Panc1 (cell line): ENCODE results near the gene PCDHB10. TPM values are rescaled to one million over a fixed set of nuclear protein-coding genes. Genes with fewer than 3 reads are reported as not detected.
"Not testable (repeated sequence)": the region's sequence is repeated elsewhere in the genome, so short reads cannot be mapped to it uniquely, and the experiment has no call there.

ENCODE experiments used
- ATAC-seq: fragments of 200-7000 bp; cut with Tn5 transposase; 2 replicates; pipeline ENCODE4 v1.9.1; 2020; ENCODE audit warnings: mild to moderate bottlenecking, moderate library complexity
- BruUV-seq: library from RNA; stranded (reverse); fragments of 400-500 nt; replicated peaks from 2 replicates; lab custom pipeline; 2021; lab: Mats Ljungman, UMichigan
- CTCF ChIA-PET: fragments of 300-600 bp; sonication (Branson Sonifier 250); formaldehyde crosslinking; loops from one replicate; lab custom pipeline; 2022; ENCODE audit warnings: antibody characterized with exemption; lab: Charles Lee
- POLR2A ChIA-PET: fragments of 300-600 bp; sonication (Branson Sonifier 250); formaldehyde crosslinking; loops from one replicate; lab custom pipeline; 2022; ENCODE audit warnings: antibody characterized with exemption; lab: Charles Lee
- DNase-seq: peaks from one replicate; pipeline ENCODE4 v3.0.0-alpha.2; 2010; ENCODE audit warnings: low read depth, low spot score
- H3K27ac ChIP-seq: 2 replicates; pipeline ENCODE4 v1.5.1; 2011; ENCODE audit warnings: mild to moderate bottlenecking, low read length, inconsistent platforms
- H3K27me3 ChIP-seq: fragments of 200-500 bp; sonication (Bioruptor generic); 2 replicates; pipeline ENCODE4 v1.6.0; 2014; ENCODE audit warnings: low read length, inconsistent platforms; ENCODE audit not compliant: control insufficient read depth, insufficient read depth
- H3K36me3 ChIP-seq: fragments of 200-500 bp; sonication (Bioruptor generic); 2 replicates; pipeline ENCODE4 v1.5.1; 2014; ENCODE audit warnings: inconsistent platforms, mild to moderate bottlenecking, low read length, moderate library complexity; ENCODE audit not compliant: control insufficient read depth, insufficient read depth
- H3K4me1 ChIP-seq: 2 replicates; pipeline ENCODE4 v1.5.1; 2011; ENCODE audit warnings: inconsistent platforms, mild to moderate bottlenecking, low read length, moderate library complexity; ENCODE audit not compliant: control insufficient read depth, insufficient read depth
- H3K4me3 ChIP-seq, 2 experiments: 2 replicates each; pipeline ENCODE4 v1.5.1; 2011 to 2012; ENCODE audit warnings: low read depth in 2 of 2, low read length in 2 of 2, mild to moderate bottlenecking in 2 of 2, inconsistent platforms in 1 of 2, moderate library complexity in 1 of 2
- H3K9me3 ChIP-seq: fragments of 200-500 bp; sonication (Bioruptor generic); 2 replicates; pipeline ENCODE4 v1.5.1; 2014; ENCODE audit warnings: low read depth, mild to moderate bottlenecking, inconsistent platforms, low read length, moderate library complexity; ENCODE audit not compliant: control insufficient read depth, insufficient read depth
- CTCF ChIP-seq: fragments of 450-650 bp; IDR thresholded peaks from 2 replicates; pipeline ENCODE4 v1.5.1; 2017; ENCODE audit warnings: mild to moderate bottlenecking
- SIN3A ChIP-seq: IDR thresholded peaks from 2 replicates; pipeline ENCODE4 v1.6.1; 2012; ENCODE audit warnings: low read depth, mild to moderate bottlenecking, low read length, moderate library complexity, borderline replicate concordance; ENCODE audit not compliant: insufficient read depth
- in situ Hi-C: cut with HindIII; loops from 2 replicates; pipeline ENCODE4 v1.10.0; 2016; ENCODE audit warnings: low sequenced_read_pairs, low pct_unique_long_range_greater_than_20kb
- intact Hi-C: fragments of 100-400 bp; cut with micrococcal nuclease; formaldehyde crosslinking; loops from one replicate; pipeline ENCODE4 v1.10.0; 2022; ENCODE audit not compliant: unreplicated experiment
- total RNA-seq: library from RNA; stranded (reverse); gene quantifications from one replicate; pipeline ENCODE4 v1.2.1, GENCODE V29; 2021; ENCODE audit not compliant: unreplicated experiment

The PCDHB10 gene
- total RNA-seq, 1 experiment from 2014 or later, result 0.72 TPM

- H3K4me1 ChIP-seq, intact Hi-C loops, H3K27ac ChIP-seq, H3K36me3 ChIP-seq, ATAC-seq, H3K9me3 ChIP-seq, in situ Hi-C loops, BruUV-seq, H3K27me3 ChIP-seq, POLR2A ChIA-PET, DNase-seq, H3K4me3 ChIP-seq: not testable (repeated sequence)
- CTCF ChIA-PET, result interaction anchor here (0.6 kb wide), 1 partner anchor 48 kb away, joined by 5 read pairs; no protein-coding TSS in a partner anchor
Observed at GRCh38 chr5:141152096-141152495, 40.1 kb upstream of the PCDHB10 start.

GRCh38 chr5:141155540-141156374, 36.4 kb upstream of the PCDHB10 start:
- TF ChIP-seq CTCF (peak; percentile 84), SIN3A (no peak)
- ATAC-seq (peak; percentile 92), DNase-seq (no peak)
- POLR2A ChIA-PET, result no interaction called here
- peak overlapping the region; percentile 47 to 49 for H3K4me3 ChIP-seq
- H3K4me1 ChIP-seq, result peaks cover 10% of the 10 kb centered on the region; the same call in 1 of the 2 replicates
- H3K27me3 ChIP-seq, result no peaks in the 10 kb centered on the region
- no peaks in the 10 kb centered on the region for H3K36me3 ChIP-seq
- CTCF ChIA-PET, result interaction anchor here (0.6 to 1.9 kb wide), 9 partner anchors 15 to 321 kb away, joined by 3 to 10 read pairs (median 5); partner anchors contain the start of genes PCDHB14, PCDHB16, PCDHB2 and PCDHB8
- in situ Hi-C loops (no loop called here), intact Hi-C loops (loop anchor here (2.0 kb wide), 1 partner anchor 55 kb away; the partner anchor contains the start of gene PCDHB3)
- H3K9me3 ChIP-seq, result no peaks in the 10 kb centered on the region
- H3K27ac ChIP-seq, result peak overlapping the region; percentile 59
- BruUV-seq, result no TSS peak

GRCh38 chr5:141157356-141157755, 34.8 kb upstream of the PCDHB10 start:
- H3K27me3 ChIP-seq, DNase-seq, intact Hi-C loops, H3K4me1 ChIP-seq, H3K36me3 ChIP-seq, CTCF ChIA-PET, H3K27ac ChIP-seq, H3K9me3 ChIP-seq, POLR2A ChIA-PET, BruUV-seq, in situ Hi-C loops, H3K4me3 ChIP-seq, ATAC-seq: not testable (repeated sequence)

GRCh38 chr5:141157901-141158300, 34.3 kb upstream of the PCDHB10 start:
- BruUV-seq, H3K4me3 ChIP-seq, POLR2A ChIA-PET, H3K36me3 ChIP-seq, DNase-seq, in situ Hi-C loops, H3K9me3 ChIP-seq, H3K4me1 ChIP-seq, ATAC-seq, H3K27ac ChIP-seq, CTCF ChIA-PET, intact Hi-C loops, H3K27me3 ChIP-seq: not testable (repeated sequence)
